HepG2 (cell line): ENCODE measurements around the gene LDAH. TPM values are rescaled to one million over a fixed set of nuclear protein-coding genes. Genes with fewer than 3 reads are reported as not detected.

ENCODE experiments used
- ATAC-seq: fragments of 200-7000 bp; cut with Tn5 transposase; 3 replicates; pipeline ENCODE4 v1.9.1; 2020; ENCODE audit warnings: mild to moderate bottlenecking, moderate library complexity
- BruUV-seq: library from RNA; stranded (reverse); fragments of 400-500 nt; replicated peaks from 2 replicates; lab custom pipeline; 2021; lab: Mats Ljungman, UMichigan
- CTCF ChIA-PET: fragments of 300-600 bp; formaldehyde crosslinking; extraction: SDS; loops from one replicate; lab custom pipeline; 2021; ENCODE audit warnings: low total read pairs, inconsistent platforms, low intra/inter-chr PET ratio; lab: Yijun Ruan, JAX
- POLR2A ChIA-PET: fragments of 350-600 bp; sonication (Branson Sonifier 250); formaldehyde crosslinking; loops from one replicate; lab custom pipeline; 2020; ENCODE audit warnings: antibody characterized with exemption, inconsistent platforms; lab: Yijun Ruan, JAX
- DNase-seq: peaks from one replicate; pipeline ENCODE4 v3.0.0-alpha.2; 2015; ENCODE audit warnings: low spot score
- FAIRE-seq: peaks from 3 replicates; lab custom pipeline; 2011; peaks lifted over from hg19 to GRCh38; lab: Jason Lieb, UNC
- H2AFZ ChIP-seq: one replicate; pipeline ENCODE4 v1.6.1; 2011; ENCODE audit warnings: low read length, inconsistent platforms
- H3K27ac ChIP-seq: fragments of 300-600 bp; 3 replicates; pipeline ENCODE4 v1.8.0; 2011; ENCODE audit warnings: mixed run types, mild to moderate bottlenecking, mixed read lengths, low read length, inconsistent platforms; ENCODE audit not compliant: insufficient read depth; ENCODE audit errors: extremely low read length
- H3K27me3 ChIP-seq, 2 experiments: fragments of 200-600 bp in 1 of 2; 2 replicates in 1 of 2; 3 replicates in 1 of 2; pipeline versions ENCODE4 v1.6.0 to v1.8.0; 2011; ENCODE audit warnings: low read length in 2 of 2, mild to moderate bottlenecking in 2 of 2, moderate library complexity in 2 of 2, inconsistent platforms in 1 of 2; ENCODE audit not compliant: insufficient read depth in 2 of 2, control insufficient read depth in 1 of 2
- H3K36me3 ChIP-seq, 2 experiments: fragments of 200-600 bp in 1 of 2; replicated peaks in 1 of 2; 2 replicates in 1 of 2; 3 replicates in 1 of 2; pipeline versions ENCODE4 v1.5.1 to v1.8.0; 2011; ENCODE audit warnings: low read length in 2 of 2, inconsistent platforms in 1 of 2; ENCODE audit not compliant: insufficient read depth in 2 of 2, control insufficient read depth in 1 of 2
- H3K4me1 ChIP-seq: 2 replicates; pipeline ENCODE4 v1.5.1; 2012; ENCODE audit warnings: low read length, inconsistent platforms; ENCODE audit not compliant: insufficient read depth
- H3K4me2 ChIP-seq: 2 replicates; pipeline ENCODE4 v1.6.0; 2011; ENCODE audit warnings: low read depth, low read length, inconsistent platforms
- H3K4me3 ChIP-seq, 3 experiments: fragments of 200-600 bp in 1 of 3; sonication (generic), shearing (Covaris generic) in 1 of 3; replicated peaks in 1 of 3; 2 replicates each; pipeline ENCODE4 v1.5.1; 2011 to 2016; ENCODE audit warnings: low read length in 3 of 3, inconsistent platforms in 2 of 3, low read depth in 2 of 3, mild to moderate bottlenecking in 2 of 3, control low read depth in 1 of 3, mixed read lengths in 1 of 3; ENCODE audit not compliant: insufficient read depth in 1 of 3
- H3K79me2 ChIP-seq: one replicate; pipeline ENCODE4 v1.6.1; 2011; ENCODE audit warnings: low read length, inconsistent platforms; ENCODE audit not compliant: insufficient read depth
- H3K9ac ChIP-seq: 2 replicates; pipeline ENCODE4 v1.6.0; 2011; ENCODE audit warnings: mild to moderate bottlenecking, low read depth, low read length, inconsistent platforms; ENCODE audit not compliant: insufficient read depth
- H3K9me3 ChIP-seq: 2 replicates; pipeline ENCODE4 v1.5.1; 2012; ENCODE audit warnings: mild to moderate bottlenecking, low read length
- H4K20me1 ChIP-seq: 2 replicates; pipeline ENCODE4 v1.6.0; 2011; ENCODE audit warnings: inconsistent platforms, mild to moderate bottlenecking, low read length, moderate library complexity; ENCODE audit not compliant: insufficient read depth
- AGO2 ChIP-seq: fragments of 200-400 bp; formaldehyde crosslinking; optimal IDR thresholded peaks from 2 replicates; pipeline ENCODE3; 2017; ENCODE audit warnings: mild to moderate bottlenecking, low read depth, low read length, moderate library complexity
- CEBPB ChIP-seq: IDR thresholded peaks from 2 replicates; pipeline ENCODE4 v1.6.1; 2011; ENCODE audit warnings: low read depth, low read length, improper control_type of control experiment, borderline replicate concordance
- MLLT10 ChIP-seq: sonication (generic); formaldehyde crosslinking; IDR thresholded peaks from 2 replicates; pipeline ENCODE4 v1.4.0; 2020; ENCODE audit warnings: missing genetic modification reagents
- NONO ChIP-seq, 2 experiments: fragments of 450-650 bp in 1 of 2; sonication (generic) in 1 of 2; formaldehyde crosslinking in 1 of 2; IDR thresholded peaks in 1 of 2; conservative IDR thresholded peaks in 1 of 2; 2 replicates each; pipeline versions ENCODE4 v1.6.1 to v1.8.0; 2017 to 2022; ENCODE audit warnings: mild to moderate bottlenecking in 1 of 2, missing genetic modification reagents in 1 of 2, moderate library complexity in 1 of 2
- RBFOX2 ChIP-seq: fragments of 200-400 bp; formaldehyde crosslinking; IDR thresholded peaks from 2 replicates; pipeline ENCODE4 v1.6.1; 2017; ENCODE audit warnings: low read depth, mild to moderate bottlenecking, low read length
- ZBTB33 ChIP-seq: sonication (generic); formaldehyde crosslinking; IDR thresholded peaks from 2 replicates; pipeline ENCODE4 v1.4.0; 2020; ENCODE audit warnings: missing genetic modification reagents
- ZBTB39 ChIP-seq: sonication (generic); formaldehyde crosslinking; IDR thresholded peaks from 2 replicates; pipeline ENCODE4 v1.5.0; 2020; ENCODE audit warnings: missing genetic modification reagents
- ZBTB7A ChIP-seq: sonication (generic); formaldehyde crosslinking; IDR thresholded peaks from 2 replicates; pipeline ENCODE4 v1.8.0; 2022; ENCODE audit warnings: mild to moderate bottlenecking, missing genetic modification reagents
- ZNF382 ChIP-seq: sonication (generic); formaldehyde crosslinking; IDR thresholded peaks from 2 replicates; pipeline ENCODE4 v1.5.0; 2020; ENCODE audit warnings: missing genetic modification reagents, mild to moderate bottlenecking, borderline replicate concordance
- ZNF569 ChIP-seq: sonication (generic); formaldehyde crosslinking; IDR thresholded peaks from 2 replicates; pipeline ENCODE4 v1.5.0; 2020; ENCODE audit warnings: mild to moderate bottlenecking, missing genetic modification reagents, moderate library complexity, borderline replicate concordance
- ZNF639 ChIP-seq: conservative IDR thresholded peaks from 2 replicates; pipeline ENCODE4 v1.6.1; 2018; ENCODE audit warnings: missing genetic modification reagents
- ZNF777 ChIP-seq: sonication (generic); formaldehyde crosslinking; IDR thresholded peaks from 2 replicates; pipeline ENCODE4 v1.4.0; 2020; ENCODE audit warnings: missing genetic modification reagents
- WGBS: methylation state at CpG from one replicate; pipeline ENCODE4 v1.1.6; 2017; ENCODE audit warnings: low lambda C conversion rate; 5-methylcytosine and 5-hydroxymethylcytosine counted together
- in situ Hi-C: cut with HindIII; loops from 2 replicates; pipeline ENCODE4 v1.10.0; 2017; ENCODE audit warnings: low pct_unique_long_range_greater_than_20kb; ENCODE audit not compliant: extremely low pct_ligation_motif_present
- intact Hi-C: fragments of 100-400 bp; cut with micrococcal nuclease; formaldehyde crosslinking; loops from one replicate; pipeline ENCODE4 v1.10.0; 2022; ENCODE audit not compliant: unreplicated experiment
- polyA plus RNA-seq, 8 experiments: library from polyadenylated mRNA; depleted of rRNA in 3 of 8; stranded (reverse) in 7 of 8; unstranded in 1 of 8; fragments of >200 nt; fragmentation: Illumina TruSeq in 4 of 8; extraction: Trizol in 4 of 8; gene quantifications; 2 replicates each; pipeline versions ENCODE4 v1.2.1 to v1.2.3, GENCODE V29; 2011 to 2016; ENCODE audit warnings: low read depth in 4 of 8, missing spikeins in 1 of 8, mixed read lengths in 1 of 8; ENCODE audit not compliant: insufficient read depth in 1 of 8
- total RNA-seq, 5 experiments: library from RNA; depleted of rRNA; stranded (reverse); fragments of >200 nt; fragmentation: Illumina TruSeq; extraction: Trizol; gene quantifications; 2 replicates each; pipeline ENCODE4 v1.2.3, GENCODE V29; 2016; ENCODE audit warnings: low read depth in 1 of 5

The LDAH gene
- total and polyA plus RNA-seq, 2 of the 13 experiments (the other 11 are each of a cell fraction or from before 2014, with no cell fraction given), result 28.8 to 46.2 TPM

- Histone ChIP-seq H3K27ac (no peak overlapping the region), H3K4me2 (no peak overlapping the region), H3K27me3 (no peaks in the 10 kb centered on the region; a peak in 1 of 5 replicates), H3K79me2 (peaks cover 9% of the 10 kb centered on the region), H3K36me3 (peaks cover 6 to 10% of the 10 kb centered on the region in 2 experiments; a peak in 3 of 5 replicates), H3K9ac (no peak overlapping the region), H3K4me3 (no peak overlapping the region), H3K4me1 (peaks cover 39% of the 10 kb centered on the region), H3K9me3 (no peaks in the 10 kb centered on the region), H2AFZ (no peak overlapping the region), H4K20me1 (no peaks in the 10 kb centered on the region)
- CTCF ChIA-PET, result no interaction called here
- FAIRE-seq, result no peak
- no TSS peak for BruUV-seq
- ATAC-seq, result no peak
- 97% methylated on average over 19 of the region's 20 CpGs for WGBS
- in situ Hi-C loops (no loop called here), intact Hi-C loops (no loop called here)
- POLR2A ChIA-PET, result no interaction called here
- no peak for DNase-seq
- 0 out of 2 replicates have a peak, but pooled peaks have one; percentile 24 for TF ChIP-seq RBFOX2
- TF ChIP-seq AGO2, result peak; percentile 29
- TF ChIP-seq ZBTB7A (CRISPR knock-in tag), result no peak
These were observed 176.5 kb downstream of the LDAH start for GRCh38 chr2:20646446-20646845.

- Histone ChIP-seq H3K4me2 (no peak overlapping the region), H3K4me3 (no peak overlapping the region), H3K27ac (no peak overlapping the region), H3K9ac (no peak overlapping the region), H3K9me3 (no peaks in the 10 kb centered on the region), H2AFZ (no peak overlapping the region), H4K20me1 (no peaks in the 10 kb centered on the region), H3K27me3 (no peaks in the 10 kb centered on the region; a peak in 1 of 5 replicates), H3K4me1 (peaks cover 38% of the 10 kb centered on the region), H3K79me2 (peaks cover 9% of the 10 kb centered on the region), H3K36me3 (peaks cover 6 to 13% of the 10 kb centered on the region in 2 experiments; a peak in 3 of 5 replicates)
- no TSS peak for BruUV-seq
- ChIA-PET CTCF (no interaction called here), POLR2A (no interaction called here)
- ATAC-seq (no peak), FAIRE-seq (no peak), DNase-seq (no peak)
- intact Hi-C loops (no loop called here), in situ Hi-C loops (no loop called here)
- WGBS, result 88% methylated on average over 10 of the region's 10 CpGs
- no peak for TF ChIP-seq NONO (IDR thresholded peaks at IDR 0.05)
- TF ChIP-seq NONO (CRISPR knock-in tag; conservative IDR thresholded peaks at IDR 0.05), result no peak
- TF ChIP-seq ZNF777 (CRISPR knock-in tag), result no peak
- no peak for TF ChIP-seq ZNF382 (CRISPR knock-in tag)
- TF ChIP-seq ZBTB39, result no peak
- TF ChIP-seq MLLT10 (CRISPR knock-in tag), result no peak
- TF ChIP-seq ZNF569 (CRISPR knock-in tag), result no peak
- no peak for TF ChIP-seq ZBTB33 (CRISPR knock-in tag)
- no peak for TF ChIP-seq ZNF639
- TF ChIP-seq CEBPB, result no peak
These were observed 177.1 kb downstream of the LDAH start for GRCh38 chr2:20645761-20646160.
